ENCODE measurements around the gene ZNF142.
"Not testable (repeated sequence)": the region's sequence is repeated elsewhere in the genome, so short reads cannot be mapped to it uniquely, and the experiment has no call there.

ZNF142 gene

GRCh38 chr2:218694405-218695145 is 35.2 kb upstream of the ZNF142 start:
- DNase-seq = no peak
- TF ChIP-seq CTCF (IDR thresholded peaks at IDR 0.05; ENCODE audit: low read depth, low read length) = no peak
- Histone ChIP-seq H3K36me3 (no peaks in the 10 kb centered on the region), H3K4me3 (ENCODE audit: low read depth, low read length) (no peak overlapping the region), H3K4me1 (0 out of 2 replicates have a peak, but pooled peaks cover 6% of the 10 kb centered on the region), H3K27me3 (no peaks in the 10 kb centered on the region), H3K9me3 (no peaks in the 10 kb centered on the region)

- Histone ChIP-seq H3K36me3 (no peaks in the 10 kb centered on the region), H3K4me1 (no peaks in the 10 kb centered on the region), H3K9me3 (no peaks in the 10 kb centered on the region), H3K27me3 (no peaks in the 10 kb centered on the region), H3K4me3 (ENCODE audit: low read depth, low read length) (no peak overlapping the region)
- DNase-seq = no peak
- no peak for TF ChIP-seq CTCF (IDR thresholded peaks at IDR 0.05; ENCODE audit: low read depth, low read length)
These were observed 31.8 kb upstream of the ZNF142 start for GRCh38 chr2:218691234-218691633.

- not testable (repeated sequence) for H3K4me1 ChIP-seq; H3K4me3 ChIP-seq (ENCODE audit: low read depth, low read length); H3K36me3 ChIP-seq; H3K9me3 ChIP-seq; H3K27me3 ChIP-seq
- DNase-seq = peak; percentile 69
- TF ChIP-seq CTCF (IDR thresholded peaks at IDR 0.05; ENCODE audit: low read depth, low read length) = peak; percentile 98
These were observed 28.1 kb upstream of the ZNF142 start for GRCh38 chr2:218687400-218688060.

- no peaks in the 10 kb centered on the region for H3K4me1 ChIP-seq
- H3K36me3 ChIP-seq = no peaks in the 10 kb centered on the region; the same call in none of the 2 replicates
- DNase-seq = no peak
- H3K9me3 ChIP-seq = no peaks in the 10 kb centered on the region
- no peaks in the 10 kb centered on the region for H3K27me3 ChIP-seq
- no peak for TF ChIP-seq CTCF (IDR thresholded peaks at IDR 0.05; ENCODE audit: low read depth, low read length)
- no peak overlapping the region for H3K4me3 ChIP-seq (ENCODE audit: low read depth, low read length)
These were observed 20.6 kb upstream of the ZNF142 start for GRCh38 chr2:218680061-218680460.

- Histone ChIP-seq H3K36me3 (no peaks in the 10 kb centered on the region; the same call in none of the 2 replicates), H3K4me1 (no peaks in the 10 kb centered on the region), H3K27me3 (no peaks in the 10 kb centered on the region), H3K9me3 (no peaks in the 10 kb centered on the region), H3K4me3 (ENCODE audit: low read depth, low read length) (no peak overlapping the region)
- no peak for DNase-seq
- no peak for TF ChIP-seq CTCF (IDR thresholded peaks at IDR 0.05; ENCODE audit: low read depth, low read length)
These were observed 19.7 kb upstream of the ZNF142 start for GRCh38 chr2:218679119-218679518.

All from BE2C (cell line).